Mucosa of stomach (tissue), 1 donor: ENCODE data around the gene EDIL3.

Experiments used
- H3K27me3 ChIP-seq: one replicate; pipeline ENCODE4 v1.7.0; 2013; ENCODE audit warnings: mild to moderate bottlenecking, low read length; ENCODE audit not compliant: control insufficient read depth, insufficient read depth
- H3K36me3 ChIP-seq: one replicate; pipeline ENCODE4 v1.7.0; 2013; ENCODE audit warnings: low read length; ENCODE audit not compliant: control insufficient read depth, insufficient read depth
- H3K4me1 ChIP-seq: one replicate; pipeline ENCODE4 v1.7.0; 2013; ENCODE audit warnings: mild to moderate bottlenecking, low read length; ENCODE audit not compliant: control insufficient read depth, insufficient read depth
- H3K4me3 ChIP-seq: one replicate; pipeline ENCODE4 v1.7.0; 2013; ENCODE audit warnings: low read length
- H3K9ac ChIP-seq: one replicate; pipeline ENCODE4 v1.7.0; 2013; ENCODE audit warnings: mild to moderate bottlenecking, low read length, moderate library complexity
- H3K9me3 ChIP-seq: one replicate; pipeline ENCODE4 v1.7.0; 2013; ENCODE audit warnings: mild to moderate bottlenecking, low read length, moderate library complexity; ENCODE audit not compliant: control insufficient read depth
- donor health status: Pancreatic carcinoma.

Gene EDIL3

GRCh38 chr5:84272771-84273516 is 111.7 kb downstream of the EDIL3 start:
- H3K4me1 ChIP-seq, result no peaks in the 10 kb centered on the region
- no peaks in the 10 kb centered on the region for H3K36me3 ChIP-seq
- H3K9ac ChIP-seq, result no peak overlapping the region
- H3K27me3 ChIP-seq, result no peaks in the 10 kb centered on the region
- no peaks in the 10 kb centered on the region for H3K9me3 ChIP-seq
- no peak overlapping the region for H3K4me3 ChIP-seq

- Histone ChIP-seq H3K36me3 (no peaks in the 10 kb centered on the region), H3K9ac (no peak overlapping the region), H3K4me3 (no peak overlapping the region), H3K4me1 (no peaks in the 10 kb centered on the region), H3K27me3 (no peaks in the 10 kb centered on the region), H3K9me3 (no peaks in the 10 kb centered on the region)
Observed at GRCh38 chr5:84265739-84266550, 118.7 kb downstream of the EDIL3 start.

DNA sequence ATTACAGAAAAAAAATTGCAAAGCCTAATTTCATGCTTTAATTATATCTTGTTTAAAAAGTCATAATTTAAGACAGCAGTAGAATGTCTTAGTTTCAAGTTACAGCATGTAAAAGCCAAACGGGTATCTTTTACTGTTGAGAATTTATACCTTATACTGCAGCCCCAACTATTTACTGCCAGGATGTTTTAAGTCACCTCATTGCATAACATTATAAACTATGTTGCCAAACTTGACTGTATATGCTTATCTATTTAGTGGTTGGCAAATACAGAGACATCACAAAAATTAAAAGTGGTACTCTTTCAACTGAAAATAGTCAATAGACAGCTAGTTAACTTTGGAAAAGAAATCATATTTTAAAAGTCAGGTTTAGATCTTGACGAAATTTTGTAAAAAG is 119.5 kb downstream of the EDIL3 start:
- H3K4me3 ChIP-seq, result no peak overlapping the region

DNA sequence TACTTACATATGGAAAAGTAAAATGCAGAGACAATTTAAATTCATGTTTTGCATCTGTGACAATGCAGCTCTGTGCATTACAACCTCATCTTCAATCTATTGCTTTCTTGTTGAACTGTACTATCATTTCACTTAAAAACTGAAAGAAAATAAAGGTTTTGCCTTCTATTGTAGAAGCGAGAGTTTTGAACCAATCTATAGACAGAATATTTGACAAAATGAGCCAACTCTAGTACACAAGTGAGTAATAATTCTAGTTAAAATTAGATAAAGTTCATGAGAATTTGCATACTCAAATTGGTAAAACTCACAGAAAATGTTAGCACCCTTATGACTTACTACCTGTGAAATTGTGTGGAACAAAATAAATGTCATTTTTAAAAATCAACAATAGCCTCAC is 123.7 kb downstream of the EDIL3 start:
- Histone ChIP-seq H3K27me3 (no peaks in the 10 kb centered on the region), H3K4me3 (no peak overlapping the region), H3K9me3 (no peaks in the 10 kb centered on the region), H3K9ac (no peak overlapping the region), H3K4me1 (no peaks in the 10 kb centered on the region), H3K36me3 (no peaks in the 10 kb centered on the region)

More for the DNA sequence above, 119.5 kb downstream of the EDIL3 start:
- Histone ChIP-seq H3K27me3 (no peaks in the 10 kb centered on the region), H3K9ac (no peak overlapping the region), H3K9me3 (no peaks in the 10 kb centered on the region), H3K36me3 (no peaks in the 10 kb centered on the region), H3K4me1 (no peaks in the 10 kb centered on the region)

DNA sequence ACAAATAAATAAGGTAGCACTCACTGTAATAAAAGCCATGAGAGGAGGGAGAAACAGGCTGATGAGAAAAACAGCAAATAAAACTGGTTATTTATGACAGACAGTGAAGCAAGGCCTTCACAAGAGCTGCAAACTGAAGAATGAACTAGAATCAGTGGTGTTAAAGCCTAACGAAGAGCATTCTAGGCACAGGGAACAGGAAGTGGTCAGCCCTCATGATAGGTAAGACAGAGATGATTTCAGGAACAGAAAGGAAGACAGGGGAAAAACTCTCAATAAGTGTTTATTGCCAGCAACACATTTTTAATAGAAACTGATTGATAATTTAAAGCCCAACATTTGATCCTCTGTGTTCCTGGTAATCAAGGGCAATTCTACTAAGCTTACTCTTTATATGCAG is 124.5 kb downstream of the EDIL3 start:
- H3K36me3 ChIP-seq, result no peaks in the 10 kb centered on the region
- H3K4me3 ChIP-seq, result no peak overlapping the region
- H3K27me3 ChIP-seq, result no peaks in the 10 kb centered on the region
- no peaks in the 10 kb centered on the region for H3K4me1 ChIP-seq
- H3K9me3 ChIP-seq, result no peaks in the 10 kb centered on the region
- no peak overlapping the region for H3K9ac ChIP-seq

GRCh38 chr5:84259283-84260045 is 125.2 kb downstream of the EDIL3 start:
- no peaks in the 10 kb centered on the region for H3K4me1 ChIP-seq
- H3K4me3 ChIP-seq, result no peak overlapping the region
- H3K27me3 ChIP-seq, result no peaks in the 10 kb centered on the region
- H3K9ac ChIP-seq, result no peak overlapping the region
- H3K9me3 ChIP-seq, result no peaks in the 10 kb centered on the region
- no peaks in the 10 kb centered on the region for H3K36me3 ChIP-seq

- H3K27me3 ChIP-seq, result no peaks in the 10 kb centered on the region
- H3K9me3 ChIP-seq, result no peaks in the 10 kb centered on the region
- H3K4me3 ChIP-seq, result no peak overlapping the region
- H3K4me1 ChIP-seq, result no peaks in the 10 kb centered on the region
- H3K36me3 ChIP-seq, result no peaks in the 10 kb centered on the region
- no peak overlapping the region for H3K9ac ChIP-seq
Observed at GRCh38 chr5:84257061-84257460, 127.6 kb downstream of the EDIL3 start.

- Histone ChIP-seq H3K4me3 (no peak overlapping the region), H3K4me1 (no peaks in the 10 kb centered on the region), H3K9me3 (no peaks in the 10 kb centered on the region), H3K27me3 (no peaks in the 10 kb centered on the region), H3K36me3 (no peaks in the 10 kb centered on the region), H3K9ac (no peak overlapping the region)
Observed at GRCh38 chr5:84255315-84255714, 129.4 kb downstream of the EDIL3 start.

- no peaks in the 10 kb centered on the region for H3K36me3 ChIP-seq
- no peak overlapping the region for H3K9ac ChIP-seq
- H3K4me3 ChIP-seq, result no peak overlapping the region
- no peaks in the 10 kb centered on the region for H3K27me3 ChIP-seq
- no peaks in the 10 kb centered on the region for H3K4me1 ChIP-seq
- no peaks in the 10 kb centered on the region for H3K9me3 ChIP-seq
Observed at GRCh38 chr5:84253946-84254345, 130.7 kb downstream of the EDIL3 start.

DNA sequence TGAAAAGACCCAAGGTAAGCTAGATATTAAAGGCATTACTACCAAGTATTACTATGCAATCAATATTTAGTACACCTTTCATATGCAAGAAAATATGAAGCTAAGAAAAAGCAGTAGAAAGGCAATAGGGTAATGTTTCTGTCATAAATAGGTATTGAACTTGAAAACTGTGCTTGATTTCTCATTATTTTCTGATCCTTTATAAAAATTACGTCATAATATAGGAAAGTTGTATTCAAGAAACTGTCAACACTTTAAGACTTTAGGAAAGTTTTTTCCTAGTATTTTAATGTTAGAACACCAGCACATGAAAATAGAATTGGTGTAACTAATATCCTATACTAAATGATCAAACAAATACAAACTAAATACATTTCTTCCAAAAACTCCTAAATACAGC is 133.2 kb downstream of the EDIL3 start:
- Histone ChIP-seq H3K9ac (no peak overlapping the region), H3K27me3 (no peaks in the 10 kb centered on the region), H3K4me3 (no peak overlapping the region), H3K36me3 (no peaks in the 10 kb centered on the region), H3K9me3 (no peaks in the 10 kb centered on the region), H3K4me1 (no peaks in the 10 kb centered on the region)

GRCh38 chr5:84249918-84250630 is 134.6 kb downstream of the EDIL3 start:
- no peaks in the 10 kb centered on the region for H3K27me3 ChIP-seq
- H3K9me3 ChIP-seq, result no peaks in the 10 kb centered on the region
- no peak overlapping the region for H3K9ac ChIP-seq
- no peak overlapping the region for H3K4me3 ChIP-seq
- H3K36me3 ChIP-seq, result no peaks in the 10 kb centered on the region
- H3K4me1 ChIP-seq, result no peaks in the 10 kb centered on the region
